Sciatic nerve (tissue), 2 donors: ENCODE results near the gene ERN1. TPM values are rescaled to one million over a fixed set of nuclear protein-coding genes. Genes with fewer than 3 reads are reported as not detected.
"Not testable (repeated sequence)": the region's sequence is repeated elsewhere in the genome, so short reads cannot be mapped to it uniquely, and the experiment has no call there.

Experiments used
- ATAC-seq: fragments of 200-7000 bp; cut with Tn5 transposase; one replicate; pipeline ENCODE4 v1.9.1; 2020; ENCODE audit warnings: mild to moderate bottlenecking, moderate library complexity
- DNase-seq: peaks from one replicate; pipeline ENCODE4 v3.0.0-alpha.2; 2020; ENCODE audit warnings: low spot score
- intact Hi-C: fragments of 100-400 bp; cut with DNase I; formaldehyde crosslinking; loops from one replicate; pipeline ENCODE4 v1.14.2; 2022
- total RNA-seq: library from RNA; stranded (reverse); fragmentation: NEBNext Ultra II Directional; extraction: Animal tissue kit (Norgen Biotek cat#: 25700); gene quantifications from one replicate; pipeline ENCODE4 v1.2.1, GENCODE V29; 2021
- donor health status: DM: no; HTN: no; CAD: no.
- donor health status: DM: no; HTN: no; CAD: no.

Gene ERN1
- total RNA-seq, 1 donor from 2014 or later, result 22.2 TPM

DNA sequence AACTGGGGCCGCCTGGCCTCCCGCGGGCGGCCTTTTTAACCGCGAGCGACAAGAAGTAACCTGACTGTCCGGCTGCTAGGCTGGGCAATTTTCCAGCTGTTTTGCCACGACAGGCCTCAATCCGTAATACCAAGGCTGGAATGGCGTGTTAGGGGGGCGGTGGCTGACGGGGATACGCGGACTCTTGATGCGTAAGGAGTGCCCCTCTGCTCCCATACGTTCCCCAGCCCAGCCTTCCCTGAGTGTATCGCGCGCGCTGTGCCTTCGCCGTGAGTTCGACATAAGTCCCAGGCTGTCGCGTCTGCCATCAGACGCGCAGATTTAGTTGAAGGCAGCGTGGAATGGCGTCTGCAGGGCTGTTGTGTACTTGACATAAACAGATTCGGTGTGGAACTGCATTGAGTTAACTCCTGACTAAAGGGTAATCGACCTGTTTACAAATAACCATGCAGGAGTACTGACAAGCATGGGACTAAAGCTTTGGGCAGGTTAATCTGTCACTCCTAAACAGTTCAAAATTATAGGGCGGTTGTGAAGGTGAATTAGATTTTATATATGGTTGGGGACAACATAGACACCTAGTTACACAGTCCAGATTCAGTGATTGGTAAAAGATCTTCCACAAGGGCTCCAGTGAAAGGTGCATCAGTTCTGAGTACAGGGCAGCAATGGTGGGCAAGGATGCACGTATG is 16.6 kb upstream of the ERN1 start:
- ATAC-seq (peak; percentile 69), DNase-seq (peak; percentile 81)
- intact Hi-C loops, result no loop called here

DNA sequence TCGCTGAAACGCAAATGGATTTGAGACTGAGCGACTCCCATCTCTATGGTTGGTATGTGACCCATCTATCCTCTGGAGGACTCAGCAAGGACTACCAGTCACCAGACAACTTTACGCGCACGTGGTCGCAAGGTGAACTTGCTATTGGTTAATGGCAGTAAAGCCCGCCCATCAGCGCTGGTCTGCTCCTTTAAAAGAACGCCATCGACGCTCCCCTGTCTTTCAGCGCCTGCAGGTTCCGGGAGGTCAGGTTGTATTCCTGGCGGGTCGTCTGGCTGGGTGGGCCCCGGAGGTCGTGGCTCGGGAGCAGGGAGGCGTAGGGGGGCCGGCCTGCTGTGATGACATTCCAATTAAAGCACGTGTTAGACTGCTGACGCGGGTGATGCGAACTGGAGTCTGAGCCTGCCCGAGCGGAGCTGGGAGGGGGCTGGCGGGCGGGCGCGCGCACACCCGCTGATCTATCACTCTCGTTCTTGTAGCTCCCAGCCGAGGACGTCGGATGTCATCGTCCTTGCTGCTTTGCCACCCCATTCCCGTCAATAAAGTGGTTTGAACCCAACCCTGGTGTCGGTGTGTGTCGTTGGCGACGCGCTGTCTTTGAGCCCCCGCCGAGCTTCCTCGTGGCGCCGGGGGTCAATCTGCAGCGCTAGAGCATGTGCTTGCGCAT is 15.9 kb upstream of the ERN1 start:
- peak; percentile 99 for ATAC-seq
- DNase-seq, result peak; percentile 99
- intact Hi-C loops, result no loop called here

DNA sequence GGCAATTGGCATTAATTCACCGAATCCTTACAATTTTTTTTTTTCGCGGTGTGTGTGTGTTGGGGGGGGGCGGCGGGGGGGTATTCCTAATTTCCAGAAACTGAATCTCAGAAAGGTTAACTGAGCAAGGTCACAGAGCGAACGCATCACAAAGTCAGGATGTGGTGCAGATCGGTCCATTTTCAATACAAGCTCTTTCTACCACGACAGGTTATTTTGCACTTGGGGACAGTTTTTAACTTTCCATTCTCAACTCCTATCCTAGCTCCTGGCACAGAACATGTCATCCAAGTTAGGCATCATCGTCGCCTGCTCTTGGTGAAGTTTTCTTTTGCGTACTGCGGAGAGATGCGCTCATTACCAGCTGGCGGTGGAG is 15.4 kb upstream of the ERN1 start:
- ATAC-seq, result peak; percentile 18
- intact Hi-C loops, result no loop called here
- DNase-seq, result no peak

DNA sequence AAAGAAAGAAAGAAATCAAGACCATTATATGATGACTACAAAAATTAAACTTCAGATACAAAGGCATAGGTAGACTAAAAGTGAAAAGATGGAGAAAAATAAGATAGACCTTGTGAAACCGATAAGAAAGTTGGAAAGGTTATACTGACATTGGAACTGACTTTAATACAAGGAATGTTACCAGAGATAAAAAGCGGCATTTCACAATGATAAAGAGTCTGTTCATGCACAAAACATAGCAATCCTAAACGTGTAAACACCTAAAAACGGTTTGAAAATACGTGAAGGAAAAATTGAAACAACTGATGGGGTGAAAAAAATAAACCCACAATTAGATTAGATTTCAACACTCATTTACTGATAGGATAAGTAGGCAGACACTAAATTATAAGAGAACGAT is 9.6 kb upstream of the ERN1 start:
- no peak for ATAC-seq
- intact Hi-C loops, result loop anchor here (10.0 kb wide), 2 partner anchors 75 to 115 kb away; partner anchors contain the start of gene ICAM2
- no peak for DNase-seq

DNA sequence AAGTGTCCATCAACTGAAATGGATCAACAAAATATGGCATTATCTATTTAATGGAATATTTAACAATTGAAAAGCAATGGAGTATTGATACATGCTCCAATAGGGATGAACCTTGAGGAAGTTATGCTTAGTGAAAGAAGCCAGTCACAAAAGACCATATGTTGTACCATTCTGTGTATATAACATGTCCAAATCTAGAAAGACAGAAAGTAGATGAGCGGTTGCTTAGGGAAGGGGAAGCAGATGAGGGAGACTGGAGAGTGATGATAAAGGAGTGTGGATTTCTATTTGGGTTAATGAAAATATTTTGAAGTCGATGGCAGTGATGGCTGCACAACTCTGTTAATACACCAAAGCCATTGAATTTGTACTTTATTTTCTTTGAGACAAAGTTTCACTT is 8.5 kb upstream of the ERN1 start:
- intact Hi-C loops, result loop anchor here (10.0 kb wide), 2 partner anchors 74 to 114 kb away; partner anchors contain the start of gene ICAM2
- ATAC-seq (no peak), DNase-seq (no peak)

DNA sequence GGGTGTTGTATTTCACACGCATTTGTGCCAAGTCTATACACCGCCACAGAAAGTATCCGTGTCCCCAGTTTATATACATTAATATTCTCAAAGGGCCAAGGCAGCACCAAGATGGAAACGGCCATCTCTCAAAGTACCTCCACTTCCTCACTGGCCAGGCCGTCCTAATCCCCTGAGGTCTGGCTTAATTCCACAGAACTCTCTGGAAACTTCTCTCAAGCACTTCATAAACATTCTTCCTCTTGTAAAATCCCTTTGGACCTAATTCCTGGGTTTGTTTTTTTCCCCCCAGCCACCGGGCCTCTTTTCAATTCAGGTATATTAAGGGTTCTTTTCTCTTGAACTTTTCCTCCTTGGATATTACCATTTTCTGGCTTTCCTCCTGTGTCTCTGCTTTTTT is 5.1 kb upstream of the ERN1 start:
- ATAC-seq (no peak), DNase-seq (no peak)
- intact Hi-C loops, result loop anchor here (10.0 kb wide), 2 partner anchors 70 to 110 kb away; partner anchors contain the start of gene ICAM2

DNA sequence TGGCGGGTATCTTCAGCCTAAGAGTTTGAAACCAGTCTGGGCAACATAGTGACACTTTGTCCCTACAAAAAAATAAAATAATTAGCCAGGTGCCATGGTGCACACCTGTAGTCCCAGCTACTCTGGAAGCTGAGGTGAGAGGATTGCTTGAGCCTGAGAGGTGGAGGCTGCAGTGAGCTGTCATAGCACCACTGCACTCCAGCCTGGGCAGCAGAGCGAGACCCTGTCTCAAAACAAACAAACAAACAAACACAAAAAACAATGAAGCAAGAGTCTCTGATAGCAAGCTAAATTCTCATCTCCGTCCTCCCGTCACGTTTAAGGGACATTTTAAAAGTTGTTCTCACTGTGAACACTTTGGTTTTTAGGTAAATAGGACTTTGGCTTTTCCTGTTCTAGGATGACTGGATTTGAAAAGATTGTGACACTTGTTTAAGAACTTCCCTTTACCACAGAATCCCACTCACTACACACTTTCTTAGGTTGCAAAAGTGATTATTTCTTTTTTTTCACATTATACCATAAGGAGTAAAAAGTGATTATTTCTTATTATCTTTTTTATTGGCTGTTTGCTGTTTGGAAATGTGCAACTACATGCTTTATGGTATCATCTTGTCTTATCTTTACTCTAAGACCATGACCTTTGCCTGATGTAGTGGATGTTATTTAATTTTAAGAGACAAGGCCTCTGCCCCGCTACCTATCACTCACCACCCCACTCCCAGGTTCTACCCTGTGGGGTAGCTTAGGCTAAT is 4.4 kb upstream of the ERN1 start:
- ATAC-seq, result no peak
- no peak for DNase-seq
- intact Hi-C loops, result loop anchor here (10.0 kb wide), 2 partner anchors 70 to 110 kb away; partner anchors contain the start of gene ICAM2

DNA sequence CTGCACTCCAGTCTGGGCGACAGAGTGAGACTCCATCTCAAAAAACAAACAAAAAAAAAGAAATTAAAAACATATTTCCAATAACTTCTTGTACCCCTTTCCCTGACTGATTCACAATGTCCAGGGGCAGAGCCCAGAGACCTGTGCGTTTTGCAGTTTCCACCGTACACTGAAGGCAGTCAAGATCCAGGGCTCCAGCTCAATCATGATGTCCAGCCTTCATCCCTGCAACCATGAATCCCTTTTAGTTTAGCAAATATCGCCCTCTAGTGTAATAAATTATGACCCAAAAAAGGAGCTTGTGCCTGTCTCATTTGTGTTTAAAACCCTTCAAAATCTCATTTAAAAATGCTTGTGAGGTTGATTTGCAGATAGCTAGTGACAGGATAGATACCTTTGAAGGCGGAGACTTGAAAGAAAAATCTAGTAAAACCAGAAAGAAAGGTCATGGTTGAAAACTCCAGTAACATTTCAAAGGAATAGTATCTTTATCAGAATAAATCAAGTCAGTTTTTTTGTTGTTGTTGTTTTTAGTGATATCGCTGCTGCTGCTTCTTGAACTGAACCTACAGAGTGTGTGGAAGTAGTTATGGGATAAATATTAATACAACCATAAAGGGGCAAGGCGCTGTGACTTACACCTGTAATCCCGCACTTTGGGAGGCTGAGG is 3.7 kb upstream of the ERN1 start:
- DNase-seq (no peak), ATAC-seq (no peak)
- intact Hi-C loops, result loop anchor here (10.0 kb wide), 2 partner anchors 69 to 109 kb away; partner anchors contain the start of gene ICAM2

DNA sequence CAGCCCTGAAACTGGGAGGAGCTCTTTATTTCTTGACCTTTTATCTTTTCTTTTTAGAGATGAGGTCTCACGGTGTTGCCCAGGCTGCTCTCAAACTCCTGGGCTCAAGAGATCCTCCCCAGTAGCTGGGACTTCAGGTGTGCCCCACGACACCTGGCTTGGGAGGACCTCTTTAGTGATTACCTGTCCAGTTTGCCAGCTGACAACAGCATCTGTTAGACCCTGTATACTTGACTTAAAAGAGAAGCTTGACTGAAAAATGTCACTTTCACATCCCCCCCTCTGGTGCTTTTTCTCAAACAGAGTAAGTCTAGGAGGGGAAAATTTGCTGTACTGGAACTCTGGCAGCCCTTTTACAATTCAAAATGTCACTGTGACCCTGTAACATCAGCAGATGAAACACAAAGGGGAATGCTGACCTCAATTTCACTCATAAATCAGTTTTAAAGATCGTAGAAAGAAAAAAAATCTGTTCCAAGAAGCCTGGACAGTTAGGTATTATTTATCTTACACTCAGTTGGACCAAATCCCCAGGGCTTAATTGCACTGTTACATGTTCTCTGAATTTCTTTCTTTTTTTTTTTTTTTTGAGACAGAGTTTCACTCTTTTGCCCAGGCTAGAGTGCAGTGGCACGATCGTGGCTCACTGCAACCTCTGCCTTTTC is 1.8 kb upstream of the ERN1 start:
- ATAC-seq, result no peak
- DNase-seq, result no peak
- intact Hi-C loops, result loop anchor here (10.0 kb wide), 2 partner anchors 67 to 107 kb away; partner anchors contain the start of gene ICAM2

DNA sequence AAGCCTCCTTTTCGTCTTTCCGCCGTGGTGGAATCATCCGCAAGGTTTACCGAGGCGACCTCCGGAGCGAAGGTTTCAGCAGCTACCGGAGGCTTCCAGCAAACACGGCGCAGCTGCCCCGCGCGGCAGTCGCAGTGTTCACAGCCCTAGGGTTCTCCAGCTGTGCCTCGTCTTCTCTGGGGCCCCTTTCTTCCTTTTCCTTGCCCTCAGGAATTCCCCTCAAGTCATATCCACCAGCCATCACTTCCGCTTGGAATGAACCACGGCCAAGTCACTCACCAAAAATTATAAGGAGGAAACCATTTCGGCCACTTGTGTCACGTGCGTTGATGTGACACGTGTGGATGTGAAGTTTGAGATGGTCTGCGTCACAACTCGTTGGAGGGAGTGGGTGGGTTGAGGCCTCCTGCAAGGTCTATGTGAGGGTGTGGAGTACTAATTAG is 636 bp upstream of the ERN1 start:
- intact Hi-C loops, result loop anchor here (10.0 kb wide), 2 partner anchors 66 to 106 kb away; partner anchors contain the start of gene ICAM2
- DNase-seq (peak; percentile 71), ATAC-seq (peak; percentile 27)

DNA sequence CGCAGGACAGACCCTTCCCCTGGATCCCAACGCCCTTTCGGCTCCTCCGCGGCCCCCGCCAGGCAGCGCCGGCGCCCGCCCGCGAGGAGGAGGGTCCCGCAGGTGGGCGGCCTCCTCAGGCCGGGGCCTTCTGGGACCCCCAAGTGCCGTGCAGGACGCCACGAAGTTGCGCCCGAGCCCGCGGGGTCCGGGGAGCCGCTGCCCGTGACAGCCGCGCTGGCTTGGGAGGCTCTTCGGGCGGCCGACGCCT is 504 bp downstream of the ERN1 start:
- DNase-seq (peak; percentile 66), ATAC-seq (no peak)
- intact Hi-C loops, result no loop called here

DNA sequence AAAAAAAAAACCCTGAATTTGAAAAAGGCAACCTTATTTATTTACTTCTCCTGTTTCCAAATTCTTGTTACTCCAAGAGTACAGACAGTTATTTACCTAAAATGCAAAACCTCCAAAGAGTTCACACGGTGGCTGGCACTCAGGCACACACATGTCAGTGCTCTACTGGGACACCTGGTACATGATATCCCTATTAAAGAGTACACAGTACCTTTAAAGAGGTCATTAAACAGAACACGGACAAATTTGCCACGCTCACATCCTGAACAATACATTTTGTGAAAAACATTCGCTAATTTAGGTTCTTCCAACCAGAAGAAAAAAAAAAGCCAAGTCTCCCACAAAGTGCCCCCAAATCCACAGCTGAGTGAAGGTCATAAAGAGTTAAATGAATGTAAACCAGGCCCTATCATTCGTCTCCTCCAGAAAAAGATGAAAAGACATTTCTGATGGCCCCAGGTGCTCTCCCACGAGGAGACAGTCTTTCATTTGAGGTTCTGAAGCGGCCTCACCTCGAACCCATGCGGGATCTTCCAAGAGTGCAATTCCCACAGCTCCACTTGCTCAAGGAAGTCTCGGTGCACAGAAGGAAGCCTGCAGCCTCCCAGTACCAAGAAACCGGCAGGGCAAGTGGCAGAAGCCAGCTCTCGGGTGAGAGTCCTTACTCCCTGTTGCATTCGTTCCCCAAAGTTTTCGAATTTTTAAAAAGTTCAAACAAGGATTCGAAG is 993 bp downstream of the ERN1 start:
- intact Hi-C loops, result no loop called here
- ATAC-seq (no peak), DNase-seq (no peak)

DNA sequence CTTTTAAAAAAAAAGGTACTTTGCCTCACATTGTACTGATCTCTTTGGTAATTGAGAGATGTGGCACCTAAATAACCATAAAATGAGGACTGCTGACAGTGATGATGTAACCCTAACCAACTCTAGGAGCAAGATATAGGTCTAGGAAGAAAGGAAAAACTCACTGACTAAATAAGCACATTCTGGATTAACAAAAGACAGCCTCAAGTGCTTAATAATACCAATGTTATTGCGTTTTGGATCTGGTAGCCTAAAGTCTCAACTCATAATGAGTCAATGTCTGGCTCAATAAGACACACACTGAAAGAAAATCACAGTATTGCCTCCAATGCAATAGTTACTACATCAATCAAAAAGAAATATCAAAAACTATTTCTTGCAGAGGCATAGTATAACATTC is 3.0 kb downstream of the ERN1 start:
- no peak for ATAC-seq
- DNase-seq, result no peak
- intact Hi-C loops, result no loop called here

DNA sequence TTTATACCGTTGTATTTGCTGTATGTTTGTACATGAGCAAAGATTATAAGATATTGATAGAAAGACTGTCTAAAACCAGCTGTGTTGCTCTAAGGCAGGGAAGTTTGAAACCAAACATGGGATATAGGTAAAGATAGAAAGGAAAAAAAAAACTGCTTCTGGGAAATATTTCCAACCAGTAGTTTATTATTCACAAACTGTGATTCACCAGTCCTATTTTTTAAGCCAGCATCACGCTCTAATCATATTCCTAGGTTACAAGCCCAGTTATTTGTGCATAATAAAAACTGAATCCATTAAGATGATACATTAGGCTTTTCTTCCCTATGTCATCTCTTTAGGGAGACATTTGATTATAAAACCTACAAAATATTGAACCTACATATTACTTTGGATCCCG is 4.0 kb downstream of the ERN1 start:
- no peak for DNase-seq
- intact Hi-C loops, result no loop called here
- ATAC-seq, result no peak

DNA sequence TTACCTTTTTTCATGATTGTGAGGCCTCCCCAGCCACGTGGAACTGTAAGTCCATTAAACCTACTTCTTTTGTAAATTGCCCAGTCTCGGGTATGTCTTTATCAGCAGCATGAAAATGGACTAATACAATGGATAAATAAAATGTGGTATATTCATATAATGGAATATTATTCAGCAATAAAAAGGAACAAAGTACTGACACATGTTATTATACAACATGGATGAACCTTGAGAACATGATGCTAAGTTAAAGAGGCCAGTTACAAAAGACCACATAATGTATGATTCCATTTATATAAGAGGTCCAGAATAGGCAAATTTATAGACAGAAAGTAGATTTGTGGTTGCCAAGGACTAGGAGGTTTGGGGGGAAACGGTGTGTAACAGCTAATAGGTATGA is 5.3 kb downstream of the ERN1 start:
- ATAC-seq (no peak), DNase-seq (no peak)
- intact Hi-C loops, result no loop called here

DNA sequence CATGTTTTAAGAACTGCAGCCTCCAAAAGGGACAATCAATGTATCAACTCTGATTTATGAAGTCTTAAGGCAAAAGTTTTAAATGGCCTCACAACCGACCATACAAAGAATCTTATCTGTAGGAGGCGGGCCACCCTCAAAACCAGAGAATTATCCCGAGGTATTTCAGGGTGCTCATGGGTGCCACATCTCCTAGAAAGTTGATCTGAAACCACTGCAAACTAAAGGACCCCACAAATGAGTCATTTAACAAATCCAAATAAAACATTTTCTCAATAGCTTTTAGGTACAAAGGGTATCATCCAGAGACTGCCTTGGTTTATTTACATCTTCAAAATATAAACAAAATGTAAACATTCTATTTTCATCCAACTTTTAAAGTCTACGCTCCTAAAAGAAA is 6.8 kb downstream of the ERN1 start:
- intact Hi-C loops, result no loop called here
- DNase-seq (no peak), ATAC-seq (no peak)

DNA sequence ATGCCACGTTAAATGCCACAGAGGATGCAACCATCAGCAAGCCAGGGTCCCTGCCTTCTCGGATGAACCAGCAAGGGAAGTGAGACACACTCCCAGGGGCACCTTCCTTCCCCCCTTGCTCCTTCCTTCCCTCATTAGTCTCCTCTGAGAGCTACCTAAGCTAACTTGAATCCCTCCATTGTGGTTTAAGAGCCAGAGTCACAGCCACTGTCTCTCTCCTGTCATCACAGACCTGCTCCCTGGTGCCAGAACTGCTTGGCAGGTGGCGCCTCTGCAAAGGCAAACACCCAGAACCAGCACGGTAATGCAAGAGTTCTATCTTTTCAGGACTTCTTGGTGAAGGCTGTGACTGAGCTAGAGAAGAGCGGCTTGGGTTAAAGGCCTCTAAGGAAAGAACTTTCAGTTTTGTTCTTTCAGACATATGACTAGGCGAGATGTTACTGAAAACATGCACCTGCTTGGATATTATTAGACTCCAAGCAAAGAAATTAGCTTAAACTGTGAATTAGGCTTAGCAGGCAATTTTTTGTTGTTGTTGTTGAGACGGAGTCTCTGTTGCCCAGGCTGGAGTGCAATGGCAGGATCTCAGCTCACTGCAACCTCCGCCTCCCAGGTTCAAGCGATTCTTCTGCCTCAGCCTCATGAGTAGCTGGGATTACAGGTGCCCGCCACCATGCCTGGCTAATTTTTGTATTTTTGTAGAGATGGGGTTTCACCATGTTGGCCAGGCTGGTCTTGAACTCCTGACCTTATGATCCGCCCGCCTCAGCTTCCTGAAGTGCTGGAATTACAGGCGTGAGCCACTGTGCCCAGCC is 8.8 kb downstream of the ERN1 start:
- DNase-seq, intact Hi-C loops, ATAC-seq: not testable (repeated sequence)
